ENCODE results near the gene AVPR1B. TPM values are rescaled to one million over a fixed set of nuclear protein-coding genes. Genes with fewer than 3 reads are reported as not detected.

The AVPR1B gene
- total and polyA plus RNA-seq, 2 donors (not counting 3 experiments of a cell fraction or from before 2014, with no cell fraction given): not detected

DNA sequence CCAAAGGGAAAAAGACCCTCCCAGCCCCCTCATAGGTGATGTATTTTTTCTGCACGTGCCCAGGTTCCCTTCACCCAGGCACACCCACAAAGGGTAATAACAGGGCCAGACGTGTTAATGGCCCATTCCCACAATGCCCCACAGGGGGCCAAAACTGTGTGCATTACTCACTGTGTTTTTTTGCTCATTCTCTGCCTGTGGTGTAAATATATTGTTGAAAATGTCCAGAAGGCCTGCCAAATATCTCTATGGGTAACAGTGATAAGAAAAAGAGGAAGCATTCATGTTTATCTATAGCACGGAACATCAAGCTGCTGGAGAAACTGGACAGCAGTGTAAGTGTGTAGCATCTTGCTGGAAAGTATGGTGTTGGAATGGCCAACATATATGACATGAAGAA lies 42.3 kb downstream of the AVPR1B start:
- DNase-seq (ENCODE audit: low read depth, low spot score): peak; percentile 56
- CTCF ChIA-PET: no interaction called here

DNA sequence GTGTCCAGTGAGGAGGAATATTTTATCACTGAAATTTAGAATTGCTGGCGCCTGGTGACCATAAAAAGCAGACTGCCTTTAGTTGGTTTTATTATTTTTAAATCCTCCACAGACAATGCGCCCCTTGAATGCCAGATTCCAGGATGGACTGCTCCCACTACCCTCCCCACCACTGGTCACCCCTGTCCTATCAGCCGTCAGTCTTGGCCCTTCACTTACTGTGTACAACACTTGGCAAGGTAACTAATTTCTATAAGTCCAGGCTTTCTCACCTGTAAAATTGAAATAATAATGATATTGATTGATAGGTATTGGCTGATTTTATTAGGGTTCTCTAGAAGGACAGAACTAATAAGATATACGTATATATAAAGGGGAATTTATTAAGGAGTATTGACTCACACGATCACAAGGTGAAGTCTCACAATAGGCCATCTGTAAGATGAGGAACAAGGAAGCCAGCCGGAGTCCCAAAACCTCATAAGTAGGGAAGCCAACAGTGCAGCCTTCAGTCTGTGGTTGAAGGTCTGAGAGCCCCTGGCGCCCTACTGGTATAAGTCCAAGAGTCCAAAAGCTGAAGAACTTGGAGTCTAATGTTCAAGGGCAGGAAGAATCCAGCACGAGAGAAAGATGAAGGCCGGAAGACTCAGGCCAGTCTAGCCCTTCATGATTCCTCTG lies 46.4 kb downstream of the AVPR1B start:
- no peak overlapping the region for H3K9ac ChIP-seq (replicated peaks; ENCODE audit: extremely low read depth, insufficient read depth, low read length)
- no TSS peak for BruUV-seq (replicated peaks)
- CTCF ChIA-PET: interaction anchor here (1.2 kb wide), 1 partner anchor 40 kb away, joined by 3 read pairs; no protein-coding TSS in a partner anchor
- no peak overlapping the region for H3K4me3 ChIP-seq (replicated peaks in 1 of 3; ENCODE audit: insufficient read depth in 1 of 3, low read depth in 1 of 3, low read length in 3 of 3)
- H3K79me2 ChIP-seq (ENCODE audit: control insufficient read depth, insufficient read depth, low read length): no peaks in the 10 kb centered on the region
- H2AFZ ChIP-seq (ENCODE audit: low read depth, low read length): no peak overlapping the region
- dilution Hi-C loops (cut with MboI; ENCODE audit: extremely low pct_ligation_motif_present, low sequenced_read_pairs) (no loop called here), intact Hi-C loops (cut with micrococcal nuclease) (no loop called here)
- no peak overlapping the region for H3K27ac ChIP-seq (ENCODE audit: insufficient read depth, low read depth, low read length)
- POLR2A ChIA-PET: no interaction called here
- peaks cover 15 to 23% of the 10 kb centered on the region in 2 experiments for H3K27me3 ChIP-seq (ENCODE audit: control insufficient read depth in 2 of 2, insufficient read depth in 2 of 2, low read length in 2 of 2)
- no peaks in the 10 kb centered on the region for H3K4me1 ChIP-seq (ENCODE audit: control insufficient read depth, extremely low read depth, insufficient read depth, low read length)
- TF ChIP-seq POLR2A (IDR thresholded peaks at IDR 0.05; ENCODE audit: low read depth, low read length): no peak
- no peak for TF ChIP-seq JUN (IDR thresholded peaks at IDR 0.05; ENCODE audit: borderline replicate concordance, insufficient read depth, insufficient read length, low read depth)
- no peak for TF ChIP-seq EZH2 (IDR thresholded peaks at IDR 0.05; ENCODE audit: borderline replicate concordance, low read depth, low read length, severe bottlenecking)
- TF ChIP-seq GATA2 (IDR thresholded peaks at IDR 0.05; ENCODE audit: insufficient read depth, insufficient read length, low read depth, low read length): no peak
- no peak for TF ChIP-seq FOS (IDR thresholded peaks at IDR 0.05; ENCODE audit: borderline replicate concordance, insufficient read depth, low read length)
- TF ChIP-seq MYC (IDR thresholded peaks at IDR 0.05; ENCODE audit: low read depth, low read length): no peak
- TF ChIP-seq POLR2AphosphoS5 (IDR thresholded peaks at IDR 0.05; ENCODE audit: insufficient read depth, low read depth, low read length): no peak
- TF ChIP-seq, protein P1, sequence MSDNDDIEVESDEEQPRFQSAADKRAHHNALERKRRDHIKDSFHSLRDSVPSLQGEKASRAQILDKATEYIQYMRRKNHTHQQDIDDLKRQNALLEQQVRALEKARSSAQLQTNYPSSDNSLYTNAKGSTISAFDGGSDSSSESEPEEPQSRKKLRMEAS (IDR thresholded peaks at IDR 0.05; ENCODE audit: insufficient read depth, insufficient read length): no peak
- no peaks in the 10 kb centered on the region for H3K9me1 ChIP-seq (replicated peaks; ENCODE audit: control insufficient read depth, extremely low read depth, insufficient read depth, low read length)
- H3K4me2 ChIP-seq (ENCODE audit: insufficient read depth, low read length): no peak overlapping the region
- no peak for DNase-seq (ENCODE audit: low read depth, low spot score)
- FAIRE-seq: no peak
- H4K20me1 ChIP-seq (replicated peaks; ENCODE audit: control insufficient read depth, extremely low read depth, insufficient read depth, low read length): no peaks in the 10 kb centered on the region
- H3K36me3 ChIP-seq (ENCODE audit: control insufficient read depth in 2 of 2, extremely low read depth in 1 of 2, insufficient read depth in 2 of 2, low read length in 2 of 2): no peaks in the 10 kb centered on the region
- H3K9me3 ChIP-seq (replicated peaks; ENCODE audit: control insufficient read depth, insufficient read depth, low read length): no peaks in the 10 kb centered on the region

More for the DNA sequence above, 42.3 kb downstream of the AVPR1B start:
- no peak for FAIRE-seq
- no peaks in the 10 kb centered on the region for H3K9me1 ChIP-seq (replicated peaks; ENCODE audit: control insufficient read depth, extremely low read depth, insufficient read depth, low read length)
- dilution Hi-C loops (cut with MboI; ENCODE audit: extremely low pct_ligation_motif_present, low sequenced_read_pairs) (no loop called here), intact Hi-C loops (cut with micrococcal nuclease) (no loop called here)
- no peak overlapping the region for H3K9ac ChIP-seq (replicated peaks; ENCODE audit: extremely low read depth, insufficient read depth, low read length)
- H3K79me2 ChIP-seq (ENCODE audit: control insufficient read depth, insufficient read depth, low read length): no peaks in the 10 kb centered on the region
- peaks cover 0 to 2% of the 10 kb centered on the region in 2 experiments for H3K27me3 ChIP-seq (ENCODE audit: control insufficient read depth in 2 of 2, insufficient read depth in 2 of 2, low read length in 2 of 2)
- no peak overlapping the region for H2AFZ ChIP-seq (ENCODE audit: low read depth, low read length)
- no peak overlapping the region for H3K4me3 ChIP-seq (replicated peaks in 1 of 3; ENCODE audit: insufficient read depth in 1 of 3, low read depth in 1 of 3, low read length in 3 of 3)
- H3K27ac ChIP-seq (ENCODE audit: insufficient read depth, low read depth, low read length): no peak overlapping the region
- no peak overlapping the region for H3K4me2 ChIP-seq (ENCODE audit: insufficient read depth, low read length)
- no peaks in the 10 kb centered on the region for H3K36me3 ChIP-seq (ENCODE audit: control insufficient read depth in 2 of 2, extremely low read depth in 1 of 2, insufficient read depth in 2 of 2, low read length in 2 of 2)
- POLR2A ChIA-PET: no interaction called here
- no peaks in the 10 kb centered on the region for H3K9me3 ChIP-seq (replicated peaks; ENCODE audit: control insufficient read depth, insufficient read depth, low read length)
- H3K4me1 ChIP-seq (ENCODE audit: control insufficient read depth, extremely low read depth, insufficient read depth, low read length): no peaks in the 10 kb centered on the region
- TF ChIP-seq POLR2A (IDR thresholded peaks at IDR 0.05; ENCODE audit: low read depth, low read length): no peak
- TF ChIP-seq, protein P2, sequence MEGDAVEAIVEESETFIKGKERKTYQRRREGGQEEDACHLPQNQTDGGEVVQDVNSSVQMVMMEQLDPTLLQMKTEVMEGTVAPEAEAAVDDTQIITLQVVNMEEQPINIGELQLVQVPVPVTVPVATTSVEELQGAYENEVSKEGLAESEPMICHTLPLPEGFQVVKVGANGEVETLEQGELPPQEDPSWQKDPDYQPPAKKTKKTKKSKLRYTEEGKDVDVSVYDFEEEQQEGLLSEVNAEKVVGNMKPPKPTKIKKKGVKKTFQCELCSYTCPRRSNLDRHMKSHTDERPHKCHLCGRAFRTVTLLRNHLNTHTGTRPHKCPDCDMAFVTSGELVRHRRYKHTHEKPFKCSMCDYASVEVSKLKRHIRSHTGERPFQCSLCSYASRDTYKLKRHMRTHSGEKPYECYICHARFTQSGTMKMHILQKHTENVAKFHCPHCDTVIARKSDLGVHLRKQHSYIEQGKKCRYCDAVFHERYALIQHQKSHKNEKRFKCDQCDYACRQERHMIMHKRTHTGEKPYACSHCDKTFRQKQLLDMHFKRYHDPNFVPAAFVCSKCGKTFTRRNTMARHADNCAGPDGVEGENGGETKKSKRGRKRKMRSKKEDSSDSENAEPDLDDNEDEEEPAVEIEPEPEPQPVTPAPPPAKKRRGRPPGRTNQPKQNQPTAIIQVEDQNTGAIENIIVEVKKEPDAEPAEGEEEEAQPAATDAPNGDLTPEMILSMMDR (IDR thresholded peaks at IDR 0.05; ENCODE audit: extremely low read depth in 1 of 2, insufficient read depth in 1 of 2, low read depth in 1 of 2, low read length in 2 of 2): peak in 1 of 2 donors; percentile 15
- BruUV-seq (replicated peaks): no TSS peak
- H4K20me1 ChIP-seq (replicated peaks; ENCODE audit: control insufficient read depth, extremely low read depth, insufficient read depth, low read length): no peaks in the 10 kb centered on the region

Data from endothelial cell of umbilical vein (primary cell).